Umbilical cord (tissue), 2 donors: ENCODE results near the gene IDE. TPM values are rescaled to one million over a fixed set of nuclear protein-coding genes. Genes with fewer than 3 reads are reported as not detected.
A peak's percentile ranks its signal among the peaks of the same experiment; 100 is the strongest.
"Not testable (repeated sequence)": the region's sequence is repeated elsewhere in the genome, so short reads cannot be mapped to it uniquely, and the experiment has no call there.

Experiments used
- DNase-seq: peaks from one replicate; pipeline ENCODE4 v3.0.0-alpha.2; 2015; ENCODE audit warnings: low spot score
- total RNA-seq: library from RNA; depleted of rRNA; stranded (reverse); fragments of >200 nt; gene quantifications from one replicate; pipeline ENCODE4 v1.2.3, GENCODE V29; 2014; ENCODE audit warnings: low replicate concordance; ENCODE audit not compliant: insufficient read depth

Gene IDE
- total RNA-seq, 1 donor from 2014 or later: 28.4 TPM

DNA sequence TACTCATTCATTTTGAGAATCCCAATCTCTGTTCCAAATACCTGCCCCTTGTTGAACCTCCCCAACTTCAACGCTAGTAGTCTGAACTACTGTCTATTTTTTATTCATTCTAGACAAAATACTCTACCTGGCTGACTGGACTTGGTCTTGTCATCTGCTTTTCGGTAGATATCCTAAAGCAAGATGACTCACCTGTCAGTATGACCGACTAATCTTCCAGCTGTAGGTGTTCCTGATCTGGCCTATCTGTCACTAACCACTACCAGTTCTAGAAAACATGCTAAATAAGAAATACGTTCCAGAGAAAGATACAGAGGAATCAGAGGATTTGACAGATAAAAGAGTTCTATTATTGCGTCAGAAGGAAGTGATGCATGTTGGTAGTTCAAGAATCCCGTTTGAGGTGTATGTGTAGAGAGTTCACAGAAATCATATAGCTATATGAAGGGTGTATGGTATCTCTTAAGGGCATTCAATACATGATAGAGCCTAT lies 81.1 kb downstream of the IDE start:
- DNase-seq: no peak

DNA sequence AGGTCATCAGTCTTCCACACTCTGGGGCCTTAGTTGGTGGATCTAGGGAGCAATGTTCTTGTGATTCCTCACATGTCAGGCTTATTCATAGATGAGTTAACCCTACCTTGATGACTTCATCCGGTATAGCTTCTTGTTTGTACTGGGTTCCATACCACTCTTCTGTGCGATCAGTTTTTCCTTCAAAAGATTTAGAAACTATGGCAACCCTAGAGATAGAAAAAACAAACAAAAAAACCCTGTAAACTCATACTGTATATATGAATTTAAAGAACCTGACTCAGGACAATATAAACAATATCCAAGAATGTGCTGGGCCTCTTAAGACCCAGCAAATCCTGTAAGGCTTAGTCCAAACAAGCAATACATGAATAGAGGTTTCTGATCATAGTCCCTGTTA lies 83.5 kb downstream of the IDE start:
- DNase-seq: no peak

DNA sequence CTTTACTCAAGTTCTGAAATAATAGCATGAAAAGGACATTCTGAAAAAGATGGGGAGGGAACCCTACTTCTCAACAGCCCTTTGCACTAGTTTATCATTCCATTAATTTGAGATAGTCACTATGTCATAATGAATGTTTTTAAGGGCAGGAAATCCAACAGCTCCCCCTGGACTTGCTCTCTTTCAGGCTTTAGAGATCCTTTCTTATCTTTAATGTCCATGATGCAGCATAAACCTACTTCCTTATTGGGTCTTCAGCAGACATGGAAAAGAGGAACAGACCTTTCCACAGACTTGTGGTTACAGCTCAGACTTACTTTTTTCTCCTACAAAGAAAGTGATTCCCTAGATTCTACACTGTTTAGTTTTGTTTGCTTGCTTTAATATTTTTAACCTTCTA lies 87.3 kb downstream of the IDE start:
- peak; percentile 35 for DNase-seq

DNA sequence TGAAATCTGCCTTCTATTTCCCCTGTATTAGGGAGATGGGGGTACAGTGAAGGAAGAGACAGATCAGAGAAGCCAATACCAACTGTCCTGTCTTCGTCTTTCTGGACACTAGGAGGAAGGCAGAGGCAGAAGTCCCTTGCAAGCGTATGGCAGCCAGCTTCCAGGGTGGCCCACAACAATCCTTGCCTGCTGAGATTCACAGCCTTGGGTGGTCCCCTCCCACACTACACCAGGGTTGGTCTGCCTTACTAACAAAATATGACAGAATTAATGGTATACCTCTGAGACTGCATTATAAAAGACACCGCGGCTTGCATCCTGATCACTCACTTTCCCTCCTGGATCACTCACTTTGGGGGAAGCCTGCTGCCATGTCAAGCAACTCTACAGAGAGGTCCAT lies 90.4 kb downstream of the IDE start:
- no peak for DNase-seq

DNA sequence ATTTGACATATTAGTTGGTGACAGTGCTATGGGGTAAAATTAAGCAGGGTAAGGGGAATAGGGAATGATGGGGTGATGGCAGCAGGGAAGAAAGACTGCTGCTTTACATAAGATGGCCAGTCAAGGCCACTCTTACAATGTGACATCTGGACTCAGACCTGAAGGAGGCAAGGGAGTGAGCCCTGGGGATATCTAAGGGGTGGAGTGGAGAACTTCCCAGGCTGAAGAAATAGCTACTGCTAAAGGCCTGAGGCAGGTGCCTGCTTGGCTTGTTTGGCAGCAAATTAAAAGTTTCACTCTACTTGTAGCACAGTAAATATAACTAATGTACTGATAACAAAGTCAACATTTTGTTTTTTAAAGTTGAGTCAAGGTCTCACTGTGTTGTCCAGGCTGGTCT lies 93.5 kb downstream of the IDE start:
- no peak for DNase-seq

DNA sequence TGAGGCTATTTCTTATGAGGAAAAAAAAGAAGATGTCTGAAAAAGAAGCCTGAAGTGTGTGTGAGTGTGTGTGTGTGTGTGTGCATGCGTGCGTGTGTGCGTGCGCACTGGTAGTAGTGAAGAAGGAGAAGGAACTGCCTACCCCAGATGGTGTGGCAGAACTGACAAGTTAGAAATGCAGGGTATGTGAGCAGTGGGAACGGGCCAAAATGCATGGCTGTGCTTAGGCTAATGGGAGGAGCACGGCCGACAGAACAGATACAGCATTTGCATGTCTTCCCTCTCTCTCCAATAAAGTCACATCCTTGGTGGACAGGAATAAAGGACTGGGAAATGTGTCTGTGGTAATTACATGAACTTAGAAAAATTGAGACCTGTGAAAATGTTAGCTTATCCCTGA lies 94.3 kb downstream of the IDE start:
- no peak for DNase-seq

DNA sequence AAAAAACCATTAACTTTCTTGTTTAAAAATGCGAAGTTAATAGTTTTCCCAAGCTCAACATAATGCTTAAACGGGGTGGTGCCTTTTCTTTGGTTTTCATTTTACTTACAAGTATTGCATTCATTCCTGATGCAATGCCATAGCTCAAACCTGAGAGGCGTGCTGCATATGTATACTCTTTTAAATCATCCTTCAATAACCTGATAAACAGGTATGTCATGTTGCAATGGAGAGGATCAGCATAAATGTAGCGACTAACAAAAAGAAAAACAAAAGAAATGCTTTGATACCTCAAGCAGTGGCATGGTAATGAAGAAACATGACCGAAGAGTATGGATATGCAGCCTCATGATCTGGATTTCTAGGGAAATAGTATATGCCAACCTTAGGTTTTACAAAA lies 95.4 kb downstream of the IDE start:
- peak; percentile 5 for DNase-seq

DNA sequence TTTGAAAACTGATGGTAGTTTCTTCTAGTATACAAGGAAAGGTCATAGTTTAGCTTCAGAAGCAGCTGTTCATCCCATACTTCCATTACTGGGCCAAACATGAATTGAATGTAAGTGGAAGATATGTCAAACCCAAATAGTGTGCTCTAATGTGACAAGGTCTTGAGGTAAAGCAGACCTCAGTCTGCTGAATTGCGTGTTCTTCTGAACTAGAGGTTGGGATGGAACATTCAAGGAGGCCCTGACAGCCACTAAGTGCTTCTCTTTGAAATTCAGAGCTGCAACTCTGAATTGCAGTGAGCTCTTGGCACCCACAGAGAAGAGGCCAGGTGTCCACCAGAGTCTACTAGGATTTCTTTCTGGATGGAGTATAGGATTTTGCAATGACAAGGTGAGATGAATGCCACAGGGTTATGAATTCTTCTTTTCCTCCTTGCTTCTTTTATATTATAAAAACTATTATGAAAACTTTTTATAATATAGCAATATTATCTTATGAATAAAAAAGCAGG lies 98.5 kb downstream of the IDE start:
- DNase-seq: no peak

DNA sequence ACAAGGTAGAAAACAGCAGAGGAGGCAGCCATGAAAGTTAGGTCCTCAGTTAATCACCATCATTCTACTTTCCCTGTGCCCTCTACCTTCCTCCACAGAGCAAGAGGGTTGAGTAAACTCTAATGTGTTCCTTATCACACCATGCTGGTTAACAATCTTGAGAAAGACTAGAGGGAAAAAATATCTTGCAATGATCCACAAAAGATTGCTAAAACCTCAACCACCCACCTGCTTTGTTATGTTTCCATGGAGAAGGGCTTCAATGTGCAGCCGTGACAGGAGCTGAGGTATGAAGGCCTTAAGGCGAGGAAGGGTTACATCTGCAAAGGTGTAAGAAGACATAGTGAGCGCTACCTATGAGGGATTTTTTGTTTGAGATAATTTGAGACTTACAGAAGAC lies 103.9 kb downstream of the IDE start:
- peak; percentile 3 for DNase-seq

DNA sequence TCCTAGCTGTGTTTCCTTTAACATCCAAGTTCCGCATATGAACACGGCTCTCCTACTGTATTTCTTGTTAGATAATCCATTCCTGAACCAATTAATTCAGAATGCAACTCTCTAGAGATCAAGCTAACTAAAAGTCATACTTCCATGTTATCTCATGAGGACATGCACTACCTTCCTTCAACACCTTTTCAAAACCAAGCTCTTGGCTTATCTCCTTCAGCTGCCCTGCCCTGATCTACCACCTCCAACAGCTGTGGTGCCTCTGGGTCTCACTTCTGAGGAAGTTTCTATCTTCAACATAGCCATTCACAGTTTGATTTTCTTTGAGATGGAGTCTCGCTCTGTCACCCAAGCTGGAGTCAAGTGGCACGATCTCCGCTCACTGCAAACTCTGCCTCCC lies 109.5 kb downstream of the IDE start:
- no peak for DNase-seq

DNA sequence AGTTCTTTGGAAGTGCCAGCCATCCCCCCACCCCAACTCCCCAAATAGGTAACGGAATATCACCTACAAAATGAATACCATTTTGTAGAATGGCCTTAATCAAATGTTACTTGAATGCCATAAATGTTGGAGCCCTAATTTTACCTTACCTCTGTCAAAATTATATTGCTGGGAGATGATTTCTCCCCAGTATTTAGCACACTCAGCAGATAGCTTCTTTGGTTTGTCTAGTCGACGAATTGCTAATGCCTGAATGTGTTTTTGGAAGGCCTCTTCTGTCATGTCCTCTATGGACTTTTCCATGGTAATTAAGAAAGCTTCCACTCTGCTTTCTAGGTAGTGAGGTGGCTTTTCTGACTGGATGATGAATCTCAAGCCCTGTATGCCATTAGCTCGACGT lies 110.3 kb downstream of the IDE start:
- DNase-seq: no peak

DNA sequence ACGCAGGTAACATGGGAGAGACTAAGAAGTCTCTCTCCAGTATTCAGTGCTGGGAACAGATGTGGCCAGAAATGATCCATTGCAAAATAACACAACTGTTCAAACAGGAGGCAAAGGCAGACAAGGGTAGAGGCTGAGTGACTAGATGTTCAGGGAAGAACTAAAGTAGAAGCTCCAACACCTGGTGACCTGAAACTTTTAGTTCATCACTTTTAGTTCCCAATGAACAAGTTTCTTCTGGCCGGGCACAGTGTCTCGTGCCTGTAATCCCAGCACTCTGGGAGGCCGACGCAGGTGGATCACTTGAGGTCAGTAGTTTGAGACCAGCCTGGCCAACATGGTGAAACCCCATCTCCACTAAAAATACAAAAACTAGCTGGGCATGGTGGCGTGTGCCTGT lies 118.9 kb downstream of the IDE start:
- DNase-seq: not testable (repeated sequence)

DNA sequence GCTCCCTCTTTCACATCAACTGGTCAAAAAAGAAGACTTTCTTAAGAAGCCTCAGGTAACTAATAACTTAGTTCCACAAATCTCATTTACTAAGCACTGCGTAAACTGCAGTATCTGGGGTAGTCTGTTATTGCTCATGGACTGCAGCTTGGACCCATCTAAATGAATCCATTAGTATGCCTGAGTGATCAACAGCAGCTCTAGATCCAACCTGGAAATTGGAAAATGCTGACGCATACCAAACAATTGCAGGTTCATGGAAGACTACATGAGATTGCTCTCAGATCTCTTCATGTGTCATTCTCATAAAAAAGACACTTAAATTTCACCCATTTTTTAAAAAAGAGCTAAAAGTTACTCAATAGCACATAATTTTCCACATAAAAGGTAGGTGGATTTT lies 121.6 kb downstream of the IDE start:
- DNase-seq: no peak

DNA sequence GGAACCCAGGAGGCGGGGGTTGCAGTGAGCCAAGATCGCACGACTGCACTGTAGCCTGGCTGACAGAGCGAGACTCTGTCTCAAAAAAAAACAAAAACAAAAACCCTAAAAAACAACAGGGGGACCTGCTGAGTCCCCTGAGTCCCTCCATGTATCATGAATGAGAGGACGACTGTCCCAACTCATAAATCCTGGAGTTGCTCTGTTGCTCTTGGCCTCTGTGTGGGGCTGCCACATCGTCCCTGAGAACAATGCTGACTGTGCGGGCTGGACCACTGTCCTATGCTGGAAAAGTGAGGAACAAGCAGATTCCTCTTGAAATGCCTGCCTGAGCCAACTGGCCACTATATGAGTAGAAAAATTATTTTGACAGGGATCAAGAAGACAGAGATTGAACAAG lies 122.5 kb downstream of the IDE start:
- no peak for DNase-seq

DNA sequence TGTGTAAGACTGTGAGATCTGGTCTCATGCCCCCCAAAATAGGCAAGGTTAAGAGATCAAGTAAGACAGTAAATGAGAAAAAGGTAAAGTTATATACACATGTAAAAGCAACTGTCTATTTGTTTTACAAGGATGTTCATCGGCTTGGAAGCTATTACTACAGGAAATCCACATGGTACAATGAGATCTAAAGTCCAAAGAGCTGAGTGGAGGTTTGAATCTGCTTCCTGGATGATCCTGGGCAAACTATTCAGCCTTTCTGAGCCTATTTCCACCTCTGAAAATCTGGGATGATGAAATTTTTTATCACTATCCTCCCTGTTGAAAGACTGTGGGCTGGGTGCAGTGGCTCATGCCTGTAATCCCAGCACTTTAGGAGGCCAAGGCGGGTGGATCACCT lies 123.0 kb downstream of the IDE start:
- no peak for DNase-seq

DNA sequence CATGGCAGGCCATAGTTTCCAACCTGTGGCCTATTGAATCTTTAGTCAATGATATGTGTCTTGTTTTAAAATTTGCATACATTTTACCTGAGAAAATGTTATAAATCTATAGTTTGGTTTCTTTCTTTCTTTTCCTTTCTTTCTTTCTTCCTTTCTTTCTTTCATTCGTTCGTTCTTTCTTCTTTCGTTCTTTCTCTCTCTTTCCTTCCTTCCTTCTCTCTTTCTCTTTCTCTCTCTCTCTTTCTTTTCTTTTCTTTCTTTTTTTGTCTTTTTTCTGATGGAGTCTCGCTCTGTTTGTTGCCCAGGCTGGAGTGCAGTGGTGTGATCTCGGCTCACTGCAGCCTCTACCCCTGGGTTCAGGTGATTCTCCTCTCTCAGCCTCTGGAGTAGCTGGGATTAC lies 133.3 kb downstream of the IDE start:
- no peak for DNase-seq

DNA sequence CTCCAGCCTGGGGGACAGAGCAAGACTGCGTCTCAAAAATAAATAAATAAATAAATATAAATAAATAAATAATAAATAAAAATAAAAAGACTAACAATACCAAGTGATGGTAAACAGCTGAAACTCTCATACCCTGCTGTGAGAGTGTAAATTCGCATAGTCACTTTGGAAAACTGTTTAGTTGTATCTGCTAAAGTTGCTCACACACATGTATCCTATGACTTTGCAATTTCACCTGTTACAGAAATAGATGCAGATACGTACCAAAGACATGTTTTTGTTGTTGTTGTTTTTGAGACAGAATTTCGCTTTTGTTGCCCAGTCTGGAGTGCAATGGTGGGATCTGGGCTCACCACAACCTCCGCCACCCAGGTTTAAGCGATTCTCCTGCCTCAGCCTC lies 135.7 kb downstream of the IDE start:
- DNase-seq: no peak

DNA sequence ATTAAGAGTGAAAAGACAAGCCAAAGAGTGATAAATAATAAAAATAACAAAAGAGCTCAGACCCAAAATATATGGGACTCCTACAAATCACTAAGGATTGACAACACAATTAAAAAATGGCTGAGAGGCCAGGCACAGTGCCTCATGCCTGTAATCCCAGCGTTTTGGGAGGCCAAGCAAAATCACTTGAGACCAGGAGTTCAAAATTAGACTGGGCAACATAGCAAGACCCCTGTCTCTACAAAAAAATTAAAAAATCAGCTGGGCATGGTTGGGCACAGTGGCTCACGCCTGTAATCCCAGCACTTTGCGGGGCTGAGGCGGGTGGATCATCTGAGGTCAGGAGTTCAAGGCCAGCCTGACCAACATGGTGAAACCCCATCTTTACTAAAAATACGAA lies 137.3 kb downstream of the IDE start:
- no peak for DNase-seq

DNA sequence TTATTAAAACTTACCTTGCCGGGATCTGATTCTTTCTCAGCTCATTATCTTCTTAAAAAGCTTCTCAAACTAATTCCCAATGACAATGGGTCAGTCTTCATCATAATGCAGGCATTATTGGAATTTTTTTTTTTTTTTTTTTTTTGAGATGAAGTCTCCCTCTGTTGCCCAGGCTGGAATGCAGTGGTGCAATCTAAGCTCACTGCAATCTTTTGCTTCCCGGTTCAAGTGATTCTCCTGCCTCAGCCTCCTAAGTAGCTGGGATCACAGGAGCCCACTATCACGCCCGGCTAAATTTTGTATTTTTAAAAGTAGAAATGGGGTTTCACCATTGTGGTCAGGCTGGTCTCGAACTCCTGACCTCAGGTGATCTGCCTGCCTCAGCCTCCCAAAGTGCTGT lies 137.8 kb downstream of the IDE start:
- not testable (repeated sequence) for DNase-seq

DNA sequence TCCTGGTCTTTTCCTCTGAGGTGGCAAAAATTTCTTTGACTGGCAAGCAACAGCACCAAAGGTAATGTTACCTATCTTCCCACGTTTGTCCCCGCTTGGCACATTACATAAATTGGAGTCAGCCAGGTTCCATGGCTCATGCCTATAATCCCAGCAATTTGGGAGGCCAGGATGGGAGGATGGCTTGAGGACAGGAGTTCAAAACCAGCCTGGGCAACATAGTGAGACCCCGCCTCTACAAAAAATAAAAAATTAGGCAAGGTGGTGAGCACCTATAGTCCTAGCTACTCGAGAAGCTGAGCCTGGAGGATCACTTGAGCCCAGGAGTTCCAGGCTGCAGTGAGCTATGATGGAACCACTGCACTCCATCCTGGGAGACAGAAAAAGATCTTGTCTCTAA lies 139.5 kb downstream of the IDE start:
- DNase-seq: no peak

DNA sequence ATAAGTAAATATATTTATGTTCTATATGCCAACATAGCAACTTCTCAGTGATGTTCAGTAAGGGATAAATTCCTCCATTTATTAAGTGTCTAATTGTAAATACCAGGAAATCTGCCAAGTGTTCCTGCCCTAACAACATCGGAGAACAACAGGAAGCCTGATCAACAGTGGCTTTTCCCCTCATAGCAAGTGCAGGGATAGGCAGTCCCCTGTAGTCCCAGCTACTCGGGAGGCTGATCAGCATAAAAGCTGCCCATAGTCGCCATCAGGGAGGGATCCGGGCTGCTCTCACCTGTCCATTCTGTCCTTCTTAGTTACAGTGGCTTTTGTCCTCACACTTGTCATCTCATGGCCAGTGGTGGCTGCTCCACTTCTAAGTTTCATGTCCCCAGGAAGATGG lies 141.3 kb downstream of the IDE start:
- DNase-seq: no peak

DNA sequence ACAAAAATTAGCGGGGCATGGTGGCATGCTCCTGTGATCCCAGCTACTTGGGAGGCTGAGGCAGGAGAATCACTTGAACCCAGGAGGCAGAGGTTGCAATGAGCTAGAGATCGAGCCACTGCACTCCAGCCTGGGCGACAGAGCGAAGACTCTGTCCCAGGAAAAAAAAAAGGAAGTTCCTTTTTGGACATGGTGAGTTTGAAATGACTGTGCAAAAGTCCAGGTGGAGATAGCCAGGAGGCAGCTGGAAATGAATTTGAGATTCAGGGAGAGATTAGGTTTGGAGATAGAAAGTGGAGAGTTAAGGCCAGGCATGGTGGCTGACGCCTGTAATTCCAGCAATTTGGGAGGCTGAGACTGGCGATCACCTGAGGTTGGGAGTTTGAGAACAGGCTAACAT lies 143.8 kb downstream of the IDE start:
- DNase-seq: no peak

DNA sequence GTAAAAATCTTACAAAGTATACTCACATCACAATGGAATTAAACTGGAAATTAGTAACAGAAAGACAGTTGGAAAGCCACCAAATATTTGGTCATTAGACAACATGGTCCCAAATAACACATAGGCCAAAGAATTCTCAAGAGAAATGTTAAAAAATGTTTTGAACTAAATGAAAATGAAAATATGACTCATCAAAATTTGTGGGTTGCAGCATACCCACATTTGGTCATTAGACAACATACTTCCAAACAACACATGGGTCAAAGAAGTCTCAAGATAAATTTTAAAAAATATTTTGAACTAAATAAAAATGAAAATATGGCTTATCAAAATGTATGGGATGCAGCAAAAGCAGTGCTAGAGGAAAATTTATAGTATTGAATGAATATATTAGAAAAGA lies 152.3 kb downstream of the IDE start:
- DNase-seq: no peak

DNA sequence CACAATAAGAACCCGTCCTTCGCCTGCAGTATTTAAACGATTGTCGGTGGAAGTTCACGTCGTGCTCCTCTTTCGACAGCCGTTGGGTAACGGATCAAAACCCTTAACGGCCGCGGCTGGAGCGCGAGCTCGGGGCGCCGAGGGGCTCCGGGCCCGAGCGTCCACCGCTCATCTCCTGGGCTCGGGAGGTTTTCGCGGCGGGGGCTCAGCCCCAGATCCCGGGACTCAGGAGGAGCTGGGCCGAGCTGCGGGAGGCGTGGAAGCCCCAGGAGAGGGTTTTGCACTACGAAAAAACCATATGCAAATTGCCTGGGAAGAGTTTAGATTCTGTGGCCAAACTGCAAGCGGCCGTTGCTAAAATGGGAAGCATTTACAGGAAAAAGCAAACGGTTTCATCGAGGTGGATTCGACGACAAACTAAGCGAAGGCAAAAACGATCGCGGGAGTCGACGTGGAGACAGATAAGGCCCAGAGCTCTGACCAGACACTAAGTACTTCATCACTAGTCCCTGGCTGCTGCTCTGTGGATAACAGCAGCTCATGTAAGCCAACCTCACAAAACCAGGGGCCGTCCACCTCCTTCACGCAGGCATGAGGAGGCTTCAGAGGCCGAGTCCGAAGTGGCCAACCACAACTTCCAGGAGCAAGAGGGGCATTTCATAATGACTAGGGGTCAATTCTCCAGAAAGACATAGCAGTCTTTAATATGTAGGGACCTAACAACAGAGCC lies 153.2 kb downstream of the IDE start:
- no peak for DNase-seq
